ENCODE results near the gene AFAP1. TPM values are rescaled to one million over a fixed set of nuclear protein-coding genes. Genes with fewer than 3 reads are reported as not detected.

AFAP1 gene
- total and polyA plus RNA-seq, 2 of the 4 experiments (the other 2 are of a cell fraction), result 48.2 to 80.9 TPM

- H3K4me1 ChIP-seq (ENCODE audit: control insufficient read depth, insufficient read depth, low read length), result peaks cover 30% of the 10 kb centered on the region
Observed at GRCh38 chr4:7898385-7898784, 41.3 kb downstream of the AFAP1 start.

More at GRCh38 chr4:7898385-7898784, 41.3 kb downstream of the AFAP1 start:
- no peak overlapping the region for H3K27ac ChIP-seq (ENCODE audit: insufficient read depth, low read length)
- H2AFZ ChIP-seq (replicated peaks; ENCODE audit: low read length, poor library complexity), result no peak overlapping the region
- ATAC-seq (ENCODE audit: low read depth) (no peak), DNase-seq (no peak)
- no peak overlapping the region for H2BK15ac ChIP-seq (ENCODE audit: low read depth, low read length)
- H3K4ac ChIP-seq (ENCODE audit: low read depth, low read length), result no peak overlapping the region
- H3K79me1 ChIP-seq (ENCODE audit: low read depth in 1 of 2, low read length in 2 of 2), result peaks cover 7 to 81% of the 10 kb centered on the region in 2 experiments; a peak in 3 of 4 replicates
- H3K9me1 ChIP-seq (ENCODE audit: insufficient read depth, low read length), result peaks cover 33% of the 10 kb centered on the region
- H4K5ac ChIP-seq (ENCODE audit: low read depth, low read length), result no peak overlapping the region
- H3K27me3 ChIP-seq (ENCODE audit: control insufficient read depth, insufficient read depth, low read length), result no peaks in the 10 kb centered on the region
- no peak overlapping the region for H4K91ac ChIP-seq (ENCODE audit: insufficient read depth, low read depth, low read length)
- H3K18ac ChIP-seq (ENCODE audit: low read depth, low read length), result no peak overlapping the region
- H2AK5ac ChIP-seq (ENCODE audit: low read depth, low read length), result no peak overlapping the region
- peak overlapping the region; percentile 64 for H2BK5ac ChIP-seq (ENCODE audit: low read depth, low read length, poor library complexity, severe bottlenecking)
- no peak overlapping the region for H3K4me2 ChIP-seq (ENCODE audit: low read depth, low read length)
- no peak overlapping the region for H3K4me3 ChIP-seq (ENCODE audit: insufficient read depth, low read depth, low read length)
- ChIA-PET POLR2A (ENCODE audit: unreplicated experiment) (no interaction called here), CTCF (no interaction called here)
- H4K20me1 ChIP-seq (ENCODE audit: insufficient read depth, low read length), result peaks cover 51% of the 10 kb centered on the region; the same call in 1 of the 2 replicates
- H2AK9ac ChIP-seq (replicated peaks; ENCODE audit: low read depth, low read length, poor library complexity), result no peak overlapping the region
- H3K14ac ChIP-seq (replicated peaks; ENCODE audit: low read depth, low read length), result no peak overlapping the region; the same call in 1 of the 2 replicates
- H3K23ac ChIP-seq (ENCODE audit: low read depth, low read length), result peak overlapping the region; percentile 25; the same call in 1 of the 2 replicates
- H3K56ac ChIP-seq (ENCODE audit: extremely low read depth, insufficient read depth, low read length), result no peak overlapping the region
- dilution Hi-C loops (cut with HindIII; ENCODE audit: low sequenced_read_pairs, unreplicated experiment), result no loop called here
- no peak overlapping the region for H2BK120ac ChIP-seq (ENCODE audit: low read depth, low read length)
- TF ChIP-seq FOS (IDR thresholded peaks at IDR 0.05; ENCODE audit: low read depth, low read length) (no peak), ELK1 (IDR thresholded peaks at IDR 0.05; ENCODE audit: borderline replicate concordance, low read depth, low read length) (no peak), POLR2A (IDR thresholded peaks at IDR 0.05; ENCODE audit: low read depth, low read length) (no peak), RFX5 (IDR thresholded peaks at IDR 0.05; ENCODE audit: low read depth, low read length) (no peak), MAZ (IDR thresholded peaks at IDR 0.05; ENCODE audit: borderline replicate concordance, low read depth, low read length) (no peak), RCOR1 (IDR thresholded peaks at IDR 0.05; ENCODE audit: insufficient replicate concordance, low read length) (no peak), NFE2L2 (IDR thresholded peaks at IDR 0.05; ENCODE audit: low read depth, low read length) (no peak), MXI1 (IDR thresholded peaks at IDR 0.05; ENCODE audit: borderline replicate concordance, low read depth, low read length) (no peak), CTCF (conservative IDR thresholded peaks at IDR 0.05; ENCODE audit: low read depth, low read length) (no peak), CEBPB (IDR thresholded peaks at IDR 0.05; ENCODE audit: low read depth, low read length) (no peak), USF2 (IDR thresholded peaks at IDR 0.05; ENCODE audit: low read depth, low read length) (no peak), MAFK (IDR thresholded peaks at IDR 0.05; ENCODE audit: low read depth, low read length) (no peak), SMC3 (IDR thresholded peaks at IDR 0.05; ENCODE audit: low read depth, low read length) (no peak), BHLHE40 (IDR thresholded peaks at IDR 0.05; ENCODE audit: low read depth, low read length) (no peak), RAD21 (IDR thresholded peaks at IDR 0.05; ENCODE audit: low read length) (no peak), CHD1 (IDR thresholded peaks at IDR 0.05; ENCODE audit: low read depth, low read length) (no peak)
- in situ Hi-C loops (cut with MboI; ENCODE audit: low sequenced_read_pairs), result no loop called here
- no peak overlapping the region for H2BK20ac ChIP-seq (ENCODE audit: low read depth, low read length)
- no TSS peak for BruUV-seq (replicated peaks)
- WGBS, 2 experiments (ENCODE audit: extremely low coverage in 2 of 2, insufficient read length in 1 of 2), result no CpG with 5 or more reads among the region's 4 CpGs
- H3K9ac ChIP-seq (ENCODE audit: low read depth, low read length), result no peak overlapping the region
- peaks cover 10% of the 10 kb centered on the region for H3K36me3 ChIP-seq (ENCODE audit: control insufficient read depth, insufficient read depth, low read length)
- H3K9me3 ChIP-seq (ENCODE audit: control insufficient read depth, insufficient read depth, low read length), result no peaks in the 10 kb centered on the region
- no peak overlapping the region for H4K8ac ChIP-seq (ENCODE audit: low read depth in 2 of 2, low read length in 2 of 2)
- intact Hi-C loops (cut with micrococcal nuclease), result no loop called here

All from IMR-90 (cell line).